ENCODE results near the gene DLST.

GRCh38 chr14:74927225-74927624, 45.5 kb downstream of the DLST start:
- TF ChIP-seq CTCF (conservative IDR thresholded peaks at IDR 0.05 in 1 of 2, IDR thresholded peaks at IDR 0.05 in 1 of 2; ENCODE audit: low read depth in 1 of 2, low read length in 2 of 2) (no peak), EZH2 (IDR thresholded peaks at IDR 0.05; ENCODE audit: low read length, missing control alignments) (no peak)

Data from fibroblast of lung (primary cell).